Liver (tissue), 9 donors: ENCODE results near the gene DHRSX. TPM values are rescaled to one million over a fixed set of nuclear protein-coding genes. Genes with fewer than 3 reads are reported as not detected.

Experiments
- DNase-seq: peaks from one replicate; pipeline ENCODE4 v3.0.0-alpha.2; 2017; ENCODE audit warnings: low spot score
- H3K27ac ChIP-seq, 2 donors: one replicate each; pipeline ENCODE4 v1.7.0; 2013; ENCODE audit warnings: inconsistent platforms in 2 of 2, low read length in 2 of 2, control low read depth in 1 of 2, low read depth in 1 of 2, mild to moderate bottlenecking in 1 of 2
- H3K27me3 ChIP-seq, 4 donors: one replicate each; pipeline versions ENCODE4 v1.6.1 to v1.7.0; 2013; ENCODE audit warnings: low read length in 3 of 4, inconsistent platforms in 1 of 4, mild to moderate bottlenecking in 1 of 4, moderate library complexity in 1 of 4; ENCODE audit not compliant: control insufficient read depth in 4 of 4, insufficient read depth in 4 of 4
- H3K36me3 ChIP-seq, 4 donors: one replicate each; pipeline versions ENCODE4 v1.6.1 to v1.7.0; 2013; ENCODE audit warnings: low read length in 3 of 4, mild to moderate bottlenecking in 3 of 4, low read depth in 1 of 4, moderate library complexity in 1 of 4; ENCODE audit not compliant: control insufficient read depth in 4 of 4, insufficient read depth in 3 of 4
- H3K4me1 ChIP-seq, 4 donors: one replicate each; pipeline versions ENCODE4 v1.6.1 to v1.7.0; 2013; ENCODE audit warnings: low read length in 3 of 4, mild to moderate bottlenecking in 3 of 4, moderate library complexity in 1 of 4; ENCODE audit not compliant: control insufficient read depth in 4 of 4, insufficient read depth in 4 of 4
- H3K4me3 ChIP-seq, 3 donors: one replicate each; pipeline versions ENCODE4 v1.6.1 to v1.7.0; 2013; ENCODE audit warnings: low read length in 3 of 3, control low read depth in 1 of 3, low read depth in 1 of 3, mild to moderate bottlenecking in 1 of 3
- H3K9ac ChIP-seq, 2 donors: one replicate each; pipeline ENCODE4 v1.7.0; 2013; ENCODE audit warnings: low read length in 2 of 2, mild to moderate bottlenecking in 2 of 2, moderate library complexity in 2 of 2, control low read depth in 1 of 2, low read depth in 1 of 2
- H3K9me3 ChIP-seq, 4 donors: one replicate each; pipeline versions ENCODE4 v1.6.1 to v1.7.0; 2013; ENCODE audit warnings: low read length in 3 of 4; ENCODE audit not compliant: control insufficient read depth in 4 of 4
- ATF3 ChIP-seq: IDR thresholded peaks from 2 replicates; pipeline ENCODE4 v1.6.1; 2016; ENCODE audit warnings: antibody characterized with exemption
- CTCF ChIP-seq: fragments of 150-350 bp; IDR thresholded peaks from 2 replicates; pipeline ENCODE4 v1.5.1; 2017; ENCODE audit warnings: improper control_type of control experiment, low read depth, low read length; ENCODE audit not compliant: missing input control
- EGR1 ChIP-seq, 2 donors: IDR thresholded peaks; 2 replicates each; pipeline ENCODE4 v1.6.1; 2016 to 2018; ENCODE audit warnings: antibody characterized with exemption in 2 of 2, low read depth in 2 of 2
- FOXA1 ChIP-seq: IDR thresholded peaks from 2 replicates; pipeline ENCODE4 v1.6.1; 2016; ENCODE audit warnings: antibody characterized with exemption
- FOXA2 ChIP-seq: IDR thresholded peaks from 2 replicates; pipeline ENCODE4 v1.6.1; 2016; ENCODE audit warnings: antibody characterized with exemption
- GABPA ChIP-seq, 2 donors: IDR thresholded peaks in 1 of 2; conservative IDR thresholded peaks in 1 of 2; 2 replicates each; pipeline ENCODE4 v1.6.1; 2016; ENCODE audit warnings: antibody characterized with exemption in 2 of 2, mild to moderate bottlenecking in 1 of 2, moderate library complexity in 1 of 2
- HNF4A ChIP-seq, 2 donors: conservative IDR thresholded peaks; 2 replicates each; pipeline ENCODE4 v1.6.1; 2016; ENCODE audit warnings: antibody characterized with exemption in 2 of 2, mild to moderate bottlenecking in 2 of 2
- HNF4G ChIP-seq: IDR thresholded peaks from 2 replicates; pipeline ENCODE4 v1.6.1; 2016; ENCODE audit warnings: antibody characterized with exemption
- JUND ChIP-seq, 2 donors: IDR thresholded peaks; 2 replicates each; pipeline ENCODE4 v1.6.1; 2016; ENCODE audit warnings: antibody characterized with exemption in 2 of 2
- NR2F2 ChIP-seq: IDR thresholded peaks from 2 replicates; pipeline ENCODE4 v1.6.1; 2016; ENCODE audit warnings: antibody characterized with exemption
- RAD21 ChIP-seq, 2 donors: IDR thresholded peaks; 2 replicates each; pipeline ENCODE4 v1.6.1; 2016; ENCODE audit warnings: antibody characterized with exemption in 2 of 2, mild to moderate bottlenecking in 2 of 2
- REST ChIP-seq: IDR thresholded peaks from 2 replicates; pipeline ENCODE4 v1.6.1; 2016; ENCODE audit warnings: antibody characterized with exemption, mild to moderate bottlenecking
- RXRA ChIP-seq, 2 donors: IDR thresholded peaks; 2 replicates each; pipeline ENCODE4 v1.6.1; 2017 to 2018; ENCODE audit warnings: antibody characterized with exemption in 2 of 2, mild to moderate bottlenecking in 1 of 2
- SP1 ChIP-seq: IDR thresholded peaks from 2 replicates; pipeline ENCODE4 v1.6.1; 2018; ENCODE audit warnings: antibody characterized with exemption, mild to moderate bottlenecking
- YY1 ChIP-seq: IDR thresholded peaks from 2 replicates; pipeline ENCODE4 v1.6.1; 2016; ENCODE audit warnings: antibody characterized with exemption, mild to moderate bottlenecking
- ZBTB33 ChIP-seq: IDR thresholded peaks from 2 replicates; pipeline ENCODE4 v1.6.1; 2016; ENCODE audit warnings: antibody characterized with exemption
- WGBS: extraction: QIAGEN DNeasy Blood & Tissue Kit; methylation state at CpG from one replicate; pipeline ENCODE4 v1.1.7; 2013; 5-methylcytosine and 5-hydroxymethylcytosine counted together
- polyA plus RNA-seq, 2 donors: library from polyadenylated mRNA; stranded (reverse) in 1 of 2; unstranded in 1 of 2; fragments of 200-250 nt in 1 of 2; fragments of >200 nt in 1 of 2; fragmentation: Nextera tagmentation in 1 of 2; extraction: Ambion mirVana in 1 of 2; gene quantifications; one replicate each; pipeline versions ENCODE4 v1.2.1 to v1.2.3, GENCODE V29; 2013 to 2015
- total RNA-seq, 2 donors: library from RNA; depleted of rRNA; stranded (reverse); fragments of >200 nt; gene quantifications; one replicate each; pipeline ENCODE4 v1.2.3, GENCODE V29; 2014
- donor health status: healthy.
- donor health status: healthy.
- donor health status: healthy.
- donor health status: healthy.
- donor health status: healthy.

Gene DHRSX
- total and polyA plus RNA-seq, 4 donors = 17.2 to 35.2 (median 23.3) TPM

GRCh38 chrX:2450681-2451080 lies 50.1 kb downstream of the DHRSX start:
- no peak for DNase-seq
- Histone ChIP-seq H3K9me3 (no peaks in the 10 kb centered on the region), H3K27ac (no peak overlapping the region), H3K36me3 (peaks cover 0 to 4% (median 0%) of the 10 kb centered on the region in 4 donors), H3K4me3 (no peak overlapping the region), H3K4me1 (no peaks in the 10 kb centered on the region), H3K9ac (no peak overlapping the region), H3K27me3 (no peaks in the 10 kb centered on the region)
- WGBS = 86% methylated on average over 5 of the region's 5 CpGs
- TF ChIP-seq EGR1 (IDR thresholded peaks at IDR 0.05; ENCODE audit: low read depth in 2 of 2) (no peak), HNF4G (no peak), GABPA (IDR thresholded peaks at IDR 0.05 in 1 of 2, conservative IDR thresholded peaks at IDR 0.05 in 1 of 2) (no peak), JUND (IDR thresholded peaks at IDR 0.05) (no peak), RAD21 (IDR thresholded peaks at IDR 0.05) (no peak), REST (no peak)

- H3K27ac ChIP-seq = no peak overlapping the region
- no peak overlapping the region for H3K4me3 ChIP-seq
- no peak overlapping the region for H3K9ac ChIP-seq
- no peaks in the 10 kb centered on the region for H3K27me3 ChIP-seq
- 96% methylated on average over 13 of the region's 13 CpGs for WGBS
- H3K36me3 ChIP-seq = peaks cover 0 to 4% (median 0%) of the 10 kb centered on the region in 4 donors
- no peaks in the 10 kb centered on the region for H3K9me3 ChIP-seq
- H3K4me1 ChIP-seq = no peaks in the 10 kb centered on the region
- TF ChIP-seq GABPA (IDR thresholded peaks at IDR 0.05 in 1 of 2, conservative IDR thresholded peaks at IDR 0.05 in 1 of 2) (no peak), YY1 (no peak), FOXA1 (no peak), ZBTB33 (no peak), ATF3 (no peak), FOXA2 (no peak), HNF4A (conservative IDR thresholded peaks at IDR 0.05) (no peak), SP1 (no peak), CTCF (no peak), NR2F2 (no peak), JUND (IDR thresholded peaks at IDR 0.05) (no peak), RXRA (IDR thresholded peaks at IDR 0.05) (no peak), HNF4G (no peak), EGR1 (IDR thresholded peaks at IDR 0.05; ENCODE audit: low read depth in 2 of 2) (no peak)
- no peak for DNase-seq
These were observed 51.5 kb downstream of the DHRSX start for GRCh38 chrX:2449135-2449886.
